Posterior cingulate gyrus (tissue), 11 donors: ENCODE data around the gene PPP1R1B.
A peak's percentile ranks its signal among the peaks of the same experiment; 100 is the strongest.

Source experiments
- DNase-seq, 10 donors: peaks; one replicate each; pipeline versions ENCODE4 v3.0.0 to v3.0.0-alpha.2; 2020 to 2021; ENCODE audit warnings: mixed read lengths in 3 of 10
- intact Hi-C: fragments of 100-400 bp; cut with DNase I; formaldehyde crosslinking; loops from one replicate; pipeline ENCODE4 v1.15.1; 2023

Gene PPP1R1B

GRCh38 chr17:39676198-39676819, 49.6 kb downstream of the PPP1R1B start:
- DNase-seq, result peak in 8 of 10 donors; percentile 70 to 96 (median 79)
- intact Hi-C loops, result no loop called here

GRCh38 chr17:39677072-39677471, 50.3 kb downstream of the PPP1R1B start:
- no peak for DNase-seq
- intact Hi-C loops, result no loop called here

DNA sequence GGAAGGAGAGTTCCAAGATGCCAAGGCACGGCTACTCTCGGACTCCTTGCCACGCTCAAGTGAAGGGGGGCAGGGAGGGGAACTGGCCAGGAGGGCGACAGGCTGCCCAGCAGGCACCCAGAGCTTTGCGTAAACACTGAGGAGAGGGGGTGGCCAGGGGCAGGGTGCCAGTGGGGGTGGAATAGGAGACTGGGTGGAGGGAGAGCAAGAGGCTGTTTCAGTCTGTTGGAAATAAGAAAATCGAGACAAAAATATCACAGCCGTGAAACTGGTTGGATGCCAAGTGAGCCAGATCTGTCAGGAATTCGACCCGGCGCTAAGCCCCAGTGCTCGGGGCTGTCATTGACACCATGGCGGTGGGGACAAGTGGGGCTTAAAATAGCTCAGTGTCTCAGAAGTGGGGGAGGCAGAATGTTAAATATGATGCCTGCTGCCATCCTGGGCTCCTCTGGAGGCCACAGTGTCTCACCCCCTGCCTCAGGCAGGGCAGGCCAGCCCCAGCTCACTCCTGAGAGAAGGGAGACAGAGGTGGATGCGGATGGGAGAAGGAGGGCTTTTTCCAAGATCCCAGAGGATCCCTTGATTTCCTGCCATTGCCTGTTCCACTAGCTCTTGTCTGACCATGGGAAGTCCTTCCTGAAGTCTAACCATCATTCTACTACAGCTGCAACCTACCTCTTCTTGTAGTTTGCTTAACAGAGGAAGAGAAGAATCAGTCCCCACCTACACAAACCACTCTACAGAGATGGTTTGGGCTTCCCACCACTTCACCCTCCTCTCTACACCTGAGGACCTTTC, 51.0 kb downstream of the PPP1R1B start:
- peak in 6 of 10 donors; percentile 47 to 93 (median 59) for DNase-seq
- intact Hi-C loops, result no loop called here

DNA sequence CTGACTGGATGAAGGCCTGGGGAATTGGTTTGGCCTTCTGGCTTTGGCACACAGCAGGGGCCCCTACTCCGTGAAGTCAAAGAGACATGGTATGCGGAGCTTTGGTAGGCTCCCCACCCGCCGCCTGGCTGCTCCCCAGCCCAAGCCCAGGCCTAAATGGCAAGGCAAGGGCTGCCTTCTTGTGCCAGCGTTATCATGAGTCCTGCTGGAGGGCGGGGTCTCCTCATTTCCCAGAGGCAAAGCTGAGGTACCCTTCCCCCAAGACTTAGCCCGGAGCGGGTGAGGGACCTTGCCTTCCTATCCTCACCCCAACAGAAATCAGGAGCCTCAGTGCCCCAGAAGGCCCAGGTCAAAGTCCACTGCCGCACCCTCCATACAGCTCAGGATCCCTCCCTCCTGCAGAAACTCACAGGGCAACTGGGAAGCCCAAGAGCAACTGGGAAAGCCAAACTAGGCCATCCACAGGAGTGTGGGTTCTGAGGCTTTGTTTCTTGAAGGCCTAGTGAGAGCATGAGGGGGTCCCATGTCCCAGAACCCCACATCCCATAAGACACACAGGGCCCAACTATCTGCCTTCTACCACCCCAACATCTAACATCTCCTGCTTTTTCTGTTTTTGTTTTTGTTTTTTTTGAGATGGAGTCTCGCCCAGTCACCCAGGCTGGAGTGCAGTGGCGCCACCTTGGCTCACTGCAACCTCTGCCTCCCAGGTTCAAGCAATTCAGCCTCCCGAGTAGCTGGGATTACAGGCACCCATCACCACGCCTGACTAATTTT, 51.8 kb downstream of the PPP1R1B start:
- DNase-seq, result no peak
- intact Hi-C loops, result no loop called here

- peak in 1 of 10 donors; percentile 70 for DNase-seq
Measured at GRCh38 chr17:39679521-39680192, 52.9 kb downstream of the PPP1R1B start.

GRCh38 chr17:39683295-39683939, 56.7 kb downstream of the PPP1R1B start:
- DNase-seq, result no peak
- intact Hi-C loops, result no loop called here

More at GRCh38 chr17:39679521-39680192, 52.9 kb downstream of the PPP1R1B start:
- intact Hi-C loops, result no loop called here

- intact Hi-C loops, result no loop called here
- DNase-seq, result no peak
Measured at GRCh38 chr17:39684369-39685192, 57.8 kb downstream of the PPP1R1B start.
